Adrenal gland (tissue), 5 donors: ENCODE measurements around the gene MACROD2.

Experiments
- CTCF ChIP-seq, 6 experiments: fragments of 450-650 bp in 4 of 6; fragments of 200-600 bp in 2 of 6; sonication (generic) in 1 of 6; IDR thresholded peaks; 1 replicate in 5 of 6; 2 replicates in 1 of 6; pipeline versions ENCODE4 v1.5.1 to v1.8.0; 2016 to 2021; ENCODE audit warnings: antibody characterized with exemption in 6 of 6, mild to moderate bottlenecking in 2 of 6, moderate library complexity in 1 of 6
- POLR2A ChIP-seq, 2 donors: fragments of 450-650 bp; IDR thresholded peaks; one replicate each; pipeline ENCODE4 v1.6.1; 2017; ENCODE audit warnings: antibody characterized with exemption in 2 of 2, mild to moderate bottlenecking in 2 of 2, moderate library complexity in 1 of 2
- donor health status: DM: no; HTN: no; CAD: no.

GRCh38 chr20:15378151-15378550 lies 1382.8 kb downstream of the MACROD2 start:
- TF ChIP-seq CTCF (IDR thresholded peaks at IDR 0.05) (no peak), POLR2A (IDR thresholded peaks at IDR 0.05) (no peak)
